Endothelial cell of umbilical vein (primary cell): Measurements from ENCODE around the gene UBAP2L. TPM values are rescaled to one million over a fixed set of nuclear protein-coding genes. Genes with fewer than 3 reads are reported as not detected.

Experiments
- BruUV-seq: library from RNA; stranded (reverse); fragments of 400-500 nt; replicated peaks from 2 replicates; lab custom pipeline; 2021; lab: Mats Ljungman, UMichigan
- CTCF ChIA-PET: fragments of 300-600, 350-600 bp; sonication (Branson Sonifier 250); formaldehyde crosslinking; loops from one replicate; lab custom pipeline; 2021; ENCODE audit warnings: antibody characterized with exemption, inconsistent platforms; lab: Charles Lee
- POLR2A ChIA-PET: fragments of 300-600, 350-600 bp; sonication (Branson Sonifier 250); formaldehyde crosslinking; loops from one replicate; lab custom pipeline; 2021; ENCODE audit warnings: antibody characterized with exemption, inconsistent platforms; lab: Charles Lee
- DNase-seq: peaks from one replicate; pipeline ENCODE4 v3.0.0-alpha.2; 2011; ENCODE audit warnings: low read depth, low spot score
- FAIRE-seq: peaks from 2 replicates; lab custom pipeline; 2011; peaks lifted over from hg19 to GRCh38; lab: Jason Lieb, UNC
- H2AFZ ChIP-seq: 2 replicates; pipeline ENCODE4 v1.6.0; 2012; ENCODE audit warnings: low read depth, low read length, control low read depth, inconsistent platforms
- H3K27ac ChIP-seq: 2 replicates; pipeline ENCODE4 v1.5.1; 2011; ENCODE audit warnings: low read depth, mild to moderate bottlenecking, control low read depth, low read length, moderate library complexity; ENCODE audit not compliant: insufficient read depth
- H3K27me3 ChIP-seq, 2 experiments: 2 replicates each; pipeline versions ENCODE4 v1.6.0 to v1.6.1; 2011; ENCODE audit warnings: low read length in 2 of 2, mixed read lengths in 1 of 2; ENCODE audit not compliant: control insufficient read depth in 2 of 2, insufficient read depth in 2 of 2
- H3K36me3 ChIP-seq, 2 experiments: 2 replicates in 1 of 2; 3 replicates in 1 of 2; pipeline ENCODE4 v1.5.1; 2011; ENCODE audit warnings: low read length in 2 of 2, mild to moderate bottlenecking in 1 of 2, moderate library complexity in 1 of 2; ENCODE audit not compliant: control insufficient read depth in 2 of 2, insufficient read depth in 2 of 2; ENCODE audit errors: extremely low read depth in 1 of 2
- H3K4me1 ChIP-seq: 3 replicates; pipeline ENCODE4 v1.5.1; 2011; ENCODE audit warnings: mild to moderate bottlenecking, low read length; ENCODE audit not compliant: control insufficient read depth, insufficient read depth; ENCODE audit errors: extremely low read depth
- H3K4me2 ChIP-seq: 2 replicates; pipeline ENCODE4 v1.6.1; 2011; ENCODE audit warnings: low read length, control low read depth, mixed read lengths; ENCODE audit not compliant: insufficient read depth
- H3K4me3 ChIP-seq, 3 experiments: fragments of 200-600 bp in 1 of 3; sonication (generic), shearing (Covaris generic) in 1 of 3; replicated peaks in 1 of 3; 2 replicates each; pipeline ENCODE4 v1.5.1; 2011 to 2016; ENCODE audit warnings: control low read depth in 3 of 3, low read length in 3 of 3, mild to moderate bottlenecking in 2 of 3, inconsistent platforms in 1 of 3, low read depth in 1 of 3, moderate library complexity in 1 of 3; ENCODE audit not compliant: insufficient read depth in 1 of 3
- H3K79me2 ChIP-seq: 2 replicates; pipeline ENCODE4 v1.6.0; 2012; ENCODE audit warnings: low read length, inconsistent platforms; ENCODE audit not compliant: control insufficient read depth, insufficient read depth
- H3K9ac ChIP-seq: replicated peaks from 2 replicates; pipeline ENCODE3; 2011; ENCODE audit warnings: low read length, control low read depth; ENCODE audit not compliant: insufficient read depth; ENCODE audit errors: extremely low read depth
- H3K9me1 ChIP-seq: replicated peaks from 3 replicates; pipeline ENCODE4 v1.6.0; 2011; ENCODE audit warnings: mild to moderate bottlenecking, low read length; ENCODE audit not compliant: control insufficient read depth, insufficient read depth; ENCODE audit errors: extremely low read depth
- H3K9me3 ChIP-seq: replicated peaks from 2 replicates; pipeline ENCODE4 v1.5.1; 2012; ENCODE audit warnings: low read length, inconsistent platforms; ENCODE audit not compliant: control insufficient read depth, insufficient read depth
- H4K20me1 ChIP-seq: replicated peaks from 2 replicates; pipeline ENCODE3; 2011; ENCODE audit warnings: mild to moderate bottlenecking, low read length; ENCODE audit not compliant: control insufficient read depth, insufficient read depth; ENCODE audit errors: extremely low read depth
- EZH2 ChIP-seq: IDR thresholded peaks from 2 replicates; pipeline ENCODE4 v1.6.1; 2012; ENCODE audit warnings: borderline replicate concordance, low read depth, mild to moderate bottlenecking, moderate library complexity, low read length, inconsistent platforms; ENCODE audit not compliant: severe bottlenecking
- FOS ChIP-seq: IDR thresholded peaks from 2 replicates; pipeline ENCODE4 v1.6.1; 2011; ENCODE audit warnings: mild to moderate bottlenecking, low read length, moderate library complexity, borderline replicate concordance; ENCODE audit not compliant: insufficient read depth
- GATA2 ChIP-seq: IDR thresholded peaks from 2 replicates; pipeline ENCODE4 v1.7.0; 2011; ENCODE audit warnings: low read depth, mild to moderate bottlenecking, moderate library complexity, mixed read lengths, low read length; ENCODE audit not compliant: insufficient read length, insufficient read depth
- JUN ChIP-seq: IDR thresholded peaks from 2 replicates; pipeline ENCODE4 v1.6.1; 2011; ENCODE audit warnings: borderline replicate concordance, low read depth; ENCODE audit not compliant: insufficient read length, insufficient read depth
- MYC ChIP-seq: IDR thresholded peaks from one replicate; pipeline ENCODE4 v1.6.1; 2011; ENCODE audit warnings: mild to moderate bottlenecking, low read depth, low read length
- POLR2A ChIP-seq: IDR thresholded peaks from 2 replicates; pipeline ENCODE4 v1.6.1; 2012; ENCODE audit warnings: low read depth, mild to moderate bottlenecking, control low read depth, low read length
- POLR2AphosphoS5 ChIP-seq: IDR thresholded peaks from 2 replicates; pipeline ENCODE4 v1.6.1; 2012; ENCODE audit warnings: low read depth, mild to moderate bottlenecking, control low read depth, low read length, moderate library complexity; ENCODE audit not compliant: insufficient read depth
- dilution Hi-C: fragments of 300-500 bp; cut with MboI; formaldehyde crosslinking; loops from one replicate; pipeline ENCODE4 v1.15.0; 2019; ENCODE audit warnings: low sequenced_read_pairs; ENCODE audit not compliant: extremely low pct_ligation_motif_present
- intact Hi-C: fragments of 100-400 bp; cut with micrococcal nuclease; formaldehyde crosslinking; loops from one replicate; pipeline ENCODE4 v1.10.0; 2022
- polyA plus RNA-seq, 4 experiments: library from polyadenylated mRNA; depleted of rRNA in 3 of 4; stranded (reverse) in 3 of 4; unstranded in 1 of 4; fragments of >200 nt; gene quantifications; 2 replicates each; pipeline versions ENCODE4 v1.2.1 to v1.2.3, GENCODE V29; 2011 to 2012; ENCODE audit warnings: missing spikeins in 1 of 4
- total RNA-seq: library from RNA; stranded (reverse); gene quantifications from 2 replicates; pipeline ENCODE4 v1.2.3, GENCODE V29; 2021
- TF ChIP-seq, protein P1 (sequence below), 2 donors: IDR thresholded peaks; 1 replicate in 1 of 2; 2 replicates in 1 of 2; pipeline ENCODE4 v1.5.1; 2011; ENCODE audit warnings: low read length in 2 of 2, mild to moderate bottlenecking in 2 of 2, moderate library complexity in 2 of 2, control low read depth in 1 of 2, inconsistent platforms in 1 of 2, low read depth in 1 of 2; ENCODE audit not compliant: insufficient read depth in 1 of 2; ENCODE audit errors: extremely low read depth in 1 of 2
- TF ChIP-seq, protein P2 (sequence below): IDR thresholded peaks from 2 replicates; pipeline ENCODE4 v1.6.1; 2011; ENCODE audit not compliant: insufficient read depth, insufficient read length

The UBAP2L gene
- total and polyA plus RNA-seq, 2 donors (not counting 3 experiments of a cell fraction or from before 2014, with no cell fraction given), result 229 to 280 TPM

DNA sequence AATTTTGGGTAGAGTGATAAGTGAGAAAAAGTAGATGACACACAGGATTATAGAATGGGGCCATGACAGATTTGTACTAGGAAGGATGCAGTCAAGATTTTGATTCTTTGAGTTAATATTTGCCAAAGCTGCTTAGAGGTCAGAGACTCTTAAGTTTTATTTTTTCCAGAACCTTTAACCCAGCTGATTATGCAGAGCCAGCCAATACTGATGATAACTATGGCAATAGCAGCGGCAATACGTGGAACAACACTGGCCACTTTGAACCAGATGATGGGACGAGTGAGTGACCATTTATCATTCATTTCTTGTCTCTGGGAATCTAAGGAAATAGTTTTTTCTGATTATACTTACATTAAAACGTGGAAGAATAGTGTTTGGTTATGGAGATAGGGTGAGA, 16.1 kb downstream of the UBAP2L start:
- Histone ChIP-seq H3K9me3 (no peaks in the 10 kb centered on the region), H3K9me1 (no peaks in the 10 kb centered on the region), H3K79me2 (peaks cover 50% of the 10 kb centered on the region), H3K36me3 (peaks cover 19 to 33% of the 10 kb centered on the region in 2 experiments), H3K4me3 (no peak overlapping the region), H3K4me2 (no peak overlapping the region), H4K20me1 (no peaks in the 10 kb centered on the region), H3K4me1 (no peaks in the 10 kb centered on the region), H3K27me3 (no peaks in the 10 kb centered on the region), H2AFZ (no peak overlapping the region), H3K27ac (no peak overlapping the region), H3K9ac (no peak overlapping the region)
- CTCF ChIA-PET, result no interaction called here
- TF ChIP-seq, protein P1, sequence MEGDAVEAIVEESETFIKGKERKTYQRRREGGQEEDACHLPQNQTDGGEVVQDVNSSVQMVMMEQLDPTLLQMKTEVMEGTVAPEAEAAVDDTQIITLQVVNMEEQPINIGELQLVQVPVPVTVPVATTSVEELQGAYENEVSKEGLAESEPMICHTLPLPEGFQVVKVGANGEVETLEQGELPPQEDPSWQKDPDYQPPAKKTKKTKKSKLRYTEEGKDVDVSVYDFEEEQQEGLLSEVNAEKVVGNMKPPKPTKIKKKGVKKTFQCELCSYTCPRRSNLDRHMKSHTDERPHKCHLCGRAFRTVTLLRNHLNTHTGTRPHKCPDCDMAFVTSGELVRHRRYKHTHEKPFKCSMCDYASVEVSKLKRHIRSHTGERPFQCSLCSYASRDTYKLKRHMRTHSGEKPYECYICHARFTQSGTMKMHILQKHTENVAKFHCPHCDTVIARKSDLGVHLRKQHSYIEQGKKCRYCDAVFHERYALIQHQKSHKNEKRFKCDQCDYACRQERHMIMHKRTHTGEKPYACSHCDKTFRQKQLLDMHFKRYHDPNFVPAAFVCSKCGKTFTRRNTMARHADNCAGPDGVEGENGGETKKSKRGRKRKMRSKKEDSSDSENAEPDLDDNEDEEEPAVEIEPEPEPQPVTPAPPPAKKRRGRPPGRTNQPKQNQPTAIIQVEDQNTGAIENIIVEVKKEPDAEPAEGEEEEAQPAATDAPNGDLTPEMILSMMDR (IDR thresholded peaks at IDR 0.05; ENCODE audit: extremely low read depth in 1 of 2, insufficient read depth in 1 of 2, low read depth in 1 of 2, low read length in 2 of 2), result no peak
- TF ChIP-seq EZH2 (no peak), MYC (no peak), FOS (no peak), JUN (no peak), POLR2A (no peak), POLR2AphosphoS5 (no peak), GATA2 (no peak)
- TF ChIP-seq, protein P2, sequence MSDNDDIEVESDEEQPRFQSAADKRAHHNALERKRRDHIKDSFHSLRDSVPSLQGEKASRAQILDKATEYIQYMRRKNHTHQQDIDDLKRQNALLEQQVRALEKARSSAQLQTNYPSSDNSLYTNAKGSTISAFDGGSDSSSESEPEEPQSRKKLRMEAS, result no peak
- no TSS peak for BruUV-seq
- intact Hi-C loops (no loop called here), dilution Hi-C loops (no loop called here)
- FAIRE-seq, result no peak
- POLR2A ChIA-PET, result no interaction called here
- no peak for DNase-seq
